ENCODE measurements around the gene SLC41A3.

Gene SLC41A3

GRCh38 chr3:126063358-126063965 is 20.5 kb downstream of the SLC41A3 start:
- Mint-ChIP-seq H3K9me3 (no peaks in the 10 kb centered on the region), H3K4me3 (no peak overlapping the region), H3K27ac (peak overlapping the region; percentile 19), H3K36me3 (ENCODE audit: low read depth) (peaks cover 4% of the 10 kb centered on the region), H3K27me3 (no peaks in the 10 kb centered on the region), H3K4me1 (peaks cover 7% of the 10 kb centered on the region)
- DNase-seq, result no peak
- ATAC-seq, result no peak

DNA sequence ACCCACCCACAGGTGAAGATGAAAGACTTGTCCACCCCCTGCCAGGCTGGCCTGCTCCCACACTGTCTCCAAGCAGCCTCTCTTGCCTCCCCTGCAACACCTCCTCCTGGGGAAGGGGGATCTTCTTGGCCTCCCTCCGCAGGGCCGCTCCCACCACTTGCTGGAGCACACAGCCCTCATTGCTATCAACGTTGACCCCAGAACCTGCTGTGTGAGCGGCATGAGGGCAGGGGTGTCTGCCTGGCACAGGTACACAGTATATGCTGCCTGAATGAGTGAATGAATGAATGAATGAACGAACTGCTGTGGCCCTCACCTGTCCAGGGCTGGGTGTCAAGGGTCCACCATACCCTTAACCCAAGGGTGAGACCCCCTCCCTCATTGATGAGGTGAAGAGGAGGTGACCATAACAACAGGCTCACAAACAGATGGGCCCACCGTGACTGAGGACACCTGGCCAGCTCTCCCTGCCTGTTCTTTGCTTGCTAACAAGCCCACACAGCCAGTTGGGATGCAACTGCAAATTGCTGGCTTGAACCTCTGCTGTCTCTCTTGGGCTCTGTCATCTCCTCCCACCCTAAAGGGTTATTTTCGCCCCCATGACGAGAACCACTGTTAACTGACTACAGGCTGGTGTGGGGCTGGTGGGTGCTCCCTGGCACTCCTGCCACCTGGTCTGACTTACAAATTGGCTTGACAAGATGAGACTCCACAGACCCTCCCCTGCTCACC is 22.5 kb downstream of the SLC41A3 start:
- Mint-ChIP-seq H3K27me3 (no peaks in the 10 kb centered on the region), H3K9me3 (no peaks in the 10 kb centered on the region), H3K36me3 (ENCODE audit: low read depth) (no peaks in the 10 kb centered on the region), H3K4me3 (no peak overlapping the region), H3K27ac (no peak overlapping the region), H3K4me1 (peaks cover 7% of the 10 kb centered on the region)
- no peak for ATAC-seq
- DNase-seq, result no peak

DNA sequence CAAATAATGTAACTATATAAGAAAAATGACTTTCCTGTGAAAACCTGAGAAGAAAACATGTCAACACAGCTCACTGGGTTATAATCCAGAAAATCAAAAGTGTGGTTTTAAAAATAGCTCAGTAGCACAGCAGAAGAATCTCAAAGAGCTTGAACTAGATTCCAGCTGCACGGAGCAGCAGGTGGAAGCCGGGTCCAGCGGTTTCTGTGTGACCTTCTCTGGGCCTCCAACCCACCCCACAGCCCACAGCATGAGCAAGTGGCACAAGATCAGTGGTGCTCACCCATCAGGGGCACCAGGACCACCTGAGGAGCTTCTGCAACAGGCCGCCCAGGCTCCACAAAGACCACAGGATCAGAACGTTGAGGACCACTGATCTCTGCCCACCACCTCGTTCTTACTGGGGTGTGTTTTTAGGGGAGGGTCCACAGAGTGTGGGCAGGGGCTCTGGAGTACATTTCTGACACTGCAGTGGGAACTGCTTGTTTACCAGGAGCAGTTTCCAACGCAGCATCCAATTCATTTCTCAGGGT is 23.2 kb downstream of the SLC41A3 start:
- Mint-ChIP-seq H3K27me3 (no peaks in the 10 kb centered on the region), H3K4me1 (peaks cover 7% of the 10 kb centered on the region), H3K27ac (no peak overlapping the region), H3K36me3 (ENCODE audit: low read depth) (no peaks in the 10 kb centered on the region), H3K4me3 (no peak overlapping the region), H3K9me3 (no peaks in the 10 kb centered on the region)
- ATAC-seq, result no peak
- no peak for DNase-seq

GRCh38 chr3:126058666-126059065 is 25.3 kb downstream of the SLC41A3 start:
- Mint-ChIP-seq H3K4me3 (no peak overlapping the region), H3K36me3 (ENCODE audit: low read depth) (no peaks in the 10 kb centered on the region), H3K27ac (no peak overlapping the region), H3K27me3 (no peaks in the 10 kb centered on the region), H3K9me3 (no peaks in the 10 kb centered on the region), H3K4me1 (peaks cover 9% of the 10 kb centered on the region)
- DNase-seq, result no peak
- no peak for ATAC-seq

DNA sequence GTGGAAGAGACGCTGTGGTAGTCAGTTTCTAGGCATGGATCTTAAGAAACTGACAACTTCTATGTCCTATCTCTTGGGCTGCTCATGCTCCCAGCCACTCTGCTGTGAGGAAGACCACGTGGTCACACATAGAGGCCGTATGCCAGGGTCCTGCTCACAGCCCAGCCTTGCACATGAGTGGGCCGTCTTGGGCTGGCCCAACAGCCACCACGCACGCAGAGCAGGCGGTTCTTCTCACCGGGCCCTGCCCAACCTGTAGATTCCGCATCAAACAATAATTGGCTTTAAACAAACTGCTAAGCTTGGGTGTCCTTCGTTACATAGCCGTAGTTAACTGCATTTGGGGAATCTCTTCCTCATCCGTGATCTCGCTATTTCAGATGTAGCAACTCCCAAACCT is 26.0 kb downstream of the SLC41A3 start:
- ATAC-seq, result no peak
- Mint-ChIP-seq H3K4me1 (peaks cover 7% of the 10 kb centered on the region), H3K4me3 (no peak overlapping the region), H3K9me3 (no peaks in the 10 kb centered on the region), H3K36me3 (ENCODE audit: low read depth) (no peaks in the 10 kb centered on the region), H3K27me3 (no peaks in the 10 kb centered on the region), H3K27ac (no peak overlapping the region)
- DNase-seq, result no peak

- Mint-ChIP-seq H3K27me3 (no peaks in the 10 kb centered on the region), H3K36me3 (ENCODE audit: low read depth) (no peaks in the 10 kb centered on the region), H3K4me1 (peaks cover 10% of the 10 kb centered on the region), H3K27ac (no peak overlapping the region), H3K4me3 (no peak overlapping the region), H3K9me3 (no peaks in the 10 kb centered on the region)
- ATAC-seq, result no peak
- DNase-seq, result no peak
These were observed 26.5 kb downstream of the SLC41A3 start for GRCh38 chr3:126057501-126057819.

DNA sequence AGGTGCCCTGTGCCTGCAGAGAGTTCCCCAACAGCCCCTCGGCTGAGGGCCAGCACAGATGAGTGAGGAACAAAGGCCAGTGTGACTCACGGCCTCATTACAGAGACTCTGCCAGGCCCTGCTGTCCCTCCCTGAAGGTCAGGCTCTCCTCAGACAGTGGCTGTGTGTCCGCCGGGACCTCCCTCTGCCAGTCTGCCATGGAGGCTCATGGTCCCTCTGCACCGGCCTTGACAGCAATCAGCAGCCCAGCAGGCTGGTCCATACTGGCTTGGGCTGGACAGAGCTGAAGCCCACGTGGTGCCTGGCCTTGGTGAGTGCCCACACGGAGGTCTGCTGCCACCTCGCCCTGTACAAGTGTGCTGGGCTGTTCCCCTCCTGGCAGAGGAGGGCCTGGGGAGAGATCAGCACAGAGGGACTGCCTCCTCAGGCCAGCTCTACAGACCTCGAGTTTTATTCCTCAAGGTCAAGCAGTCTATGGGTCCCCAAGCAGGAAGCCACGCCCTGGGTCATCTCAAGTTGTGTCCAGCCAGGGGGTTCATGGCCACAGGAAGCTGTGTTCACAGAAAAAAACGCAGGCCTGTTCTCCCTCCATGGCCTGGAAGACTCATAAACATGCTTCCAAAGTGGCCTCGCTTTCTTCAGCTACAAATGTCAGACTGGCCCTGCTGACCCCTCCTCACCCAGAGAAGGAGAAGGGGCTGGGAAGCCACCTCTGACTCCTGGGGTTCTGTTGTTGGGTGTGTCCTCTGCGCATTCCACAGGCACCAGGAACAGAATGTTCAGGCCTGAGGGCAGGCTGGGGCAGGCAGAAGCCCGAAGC is 27.0 kb downstream of the SLC41A3 start:
- Mint-ChIP-seq H3K36me3 (ENCODE audit: low read depth) (no peaks in the 10 kb centered on the region), H3K9me3 (no peaks in the 10 kb centered on the region), H3K27ac (no peak overlapping the region), H3K27me3 (no peaks in the 10 kb centered on the region), H3K4me3 (no peak overlapping the region), H3K4me1 (peaks cover 14% of the 10 kb centered on the region)
- ATAC-seq, result no peak
- DNase-seq, result no peak

GRCh38 chr3:126056088-126056487 is 27.8 kb downstream of the SLC41A3 start:
- Mint-ChIP-seq H3K9me3 (no peaks in the 10 kb centered on the region), H3K27ac (no peak overlapping the region)
- ATAC-seq, result no peak

GRCh38 chr3:126054870-126055269 is 29.1 kb downstream of the SLC41A3 start:
- DNase-seq (no peak), ATAC-seq (no peak)
- Mint-ChIP-seq H3K4me1 (peaks cover 14% of the 10 kb centered on the region), H3K27me3 (no peaks in the 10 kb centered on the region), H3K27ac (no peak overlapping the region), H3K36me3 (ENCODE audit: low read depth) (no peaks in the 10 kb centered on the region), H3K4me3 (no peak overlapping the region), H3K9me3 (no peaks in the 10 kb centered on the region)

More at GRCh38 chr3:126056088-126056487, 27.8 kb downstream of the SLC41A3 start:
- Mint-ChIP-seq H3K4me1 (peaks cover 14% of the 10 kb centered on the region), H3K4me3 (no peak overlapping the region), H3K36me3 (ENCODE audit: low read depth) (no peaks in the 10 kb centered on the region), H3K27me3 (no peaks in the 10 kb centered on the region)
- DNase-seq, result no peak

- Mint-ChIP-seq H3K36me3 (ENCODE audit: low read depth) (no peaks in the 10 kb centered on the region), H3K9me3 (no peaks in the 10 kb centered on the region), H3K4me3 (no peak overlapping the region), H3K4me1 (peaks cover 14% of the 10 kb centered on the region), H3K27ac (no peak overlapping the region), H3K27me3 (no peaks in the 10 kb centered on the region)
- peak; percentile 34 for ATAC-seq
- DNase-seq, result no peak
These were observed 29.9 kb downstream of the SLC41A3 start for GRCh38 chr3:126053949-126054569.

DNA sequence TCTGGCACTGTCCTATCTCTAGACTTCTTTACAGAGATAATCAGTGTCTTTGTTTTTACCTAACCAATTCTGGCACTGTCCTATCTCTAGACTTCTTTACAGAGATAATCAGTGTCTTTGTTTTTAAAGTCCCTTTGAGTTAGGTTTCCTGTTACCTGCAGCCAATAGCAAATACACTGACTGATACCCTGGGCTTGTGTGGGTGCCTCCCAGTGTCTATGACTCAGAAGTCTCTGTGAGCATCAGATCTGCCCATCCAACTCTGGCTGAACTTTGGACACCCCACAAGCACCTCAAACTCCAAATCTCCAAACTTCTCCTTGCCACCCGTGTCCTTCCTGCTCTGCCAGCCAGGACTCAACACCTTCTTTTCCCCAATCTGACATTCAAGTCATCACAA is 30.4 kb downstream of the SLC41A3 start:
- Mint-ChIP-seq H3K9me3 (no peaks in the 10 kb centered on the region), H3K36me3 (ENCODE audit: low read depth) (no peaks in the 10 kb centered on the region), H3K27me3 (no peaks in the 10 kb centered on the region), H3K27ac (no peak overlapping the region), H3K4me1 (peaks cover 14% of the 10 kb centered on the region), H3K4me3 (no peak overlapping the region)
- ATAC-seq, result peak; percentile 47
- DNase-seq, result no peak

DNA sequence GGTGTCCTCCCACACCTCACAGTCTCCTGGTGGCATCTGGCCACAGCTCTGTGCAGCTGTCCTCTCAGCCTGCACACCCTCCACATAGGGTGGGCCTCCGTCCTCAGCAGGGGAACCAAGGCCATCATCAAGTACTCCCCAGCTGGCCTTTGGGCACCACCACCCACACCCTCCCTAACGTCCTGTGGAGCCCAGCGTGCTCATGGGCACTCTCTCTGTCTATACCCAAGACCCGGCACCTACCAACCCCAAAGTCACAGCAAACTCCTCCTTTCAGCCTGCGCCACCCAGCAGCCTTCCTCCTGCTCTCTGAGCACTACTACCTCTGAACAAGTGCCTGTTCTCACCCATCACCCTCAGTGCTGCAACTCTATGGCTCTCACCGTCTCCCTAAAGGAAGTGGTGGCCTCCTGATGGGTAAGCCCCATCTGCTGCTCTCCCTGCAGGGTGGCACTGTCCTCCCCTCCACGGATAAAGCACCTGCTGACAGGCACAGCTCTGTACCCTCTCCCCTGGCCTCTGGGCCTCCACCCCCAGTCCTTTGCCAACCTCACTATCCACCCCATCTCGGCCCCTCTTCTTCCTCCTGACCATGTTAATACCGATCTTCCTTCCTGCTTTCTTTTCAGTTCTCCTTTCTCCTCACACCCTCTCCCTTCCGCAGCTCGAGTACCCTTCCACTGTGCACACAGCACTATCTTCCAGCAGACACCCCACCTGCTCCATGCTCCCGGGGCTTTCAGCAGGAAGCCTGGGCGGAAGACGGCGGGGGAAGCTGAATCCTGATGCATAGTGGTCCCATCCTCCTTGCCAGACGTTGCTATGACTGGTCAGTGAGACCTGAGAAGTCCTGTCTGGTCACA is 31.5 kb downstream of the SLC41A3 start:
- ATAC-seq, result peak; percentile 18
- no peaks in the 10 kb centered on the region for H3K36me3 Mint-ChIP-seq (ENCODE audit: low read depth)
- no peaks in the 10 kb centered on the region for H3K27me3 Mint-ChIP-seq
- H3K9me3 Mint-ChIP-seq, result no peaks in the 10 kb centered on the region
- H3K4me1 Mint-ChIP-seq, result peaks cover 14% of the 10 kb centered on the region
- H3K27ac Mint-ChIP-seq, result no peak overlapping the region
- no peak overlapping the region for H3K4me3 Mint-ChIP-seq
- no peak for DNase-seq

- H3K36me3 Mint-ChIP-seq (ENCODE audit: low read depth), result no peaks in the 10 kb centered on the region
These were observed 32.2 kb downstream of the SLC41A3 start for GRCh38 chr3:126051741-126052140.

GRCh38 chr3:126051234-126051633 is 32.7 kb downstream of the SLC41A3 start:
- no peak overlapping the region for H3K4me3 Mint-ChIP-seq
- H3K4me1 Mint-ChIP-seq, result peaks cover 14% of the 10 kb centered on the region
- H3K9me3 Mint-ChIP-seq, result no peaks in the 10 kb centered on the region
- H3K27me3 Mint-ChIP-seq, result no peaks in the 10 kb centered on the region
- H3K36me3 Mint-ChIP-seq (ENCODE audit: low read depth), result peaks cover 3% of the 10 kb centered on the region
- no peak overlapping the region for H3K27ac Mint-ChIP-seq
- no peak for DNase-seq
- no peak for ATAC-seq

More at GRCh38 chr3:126051741-126052140, 32.2 kb downstream of the SLC41A3 start:
- Mint-ChIP-seq H3K4me1 (peaks cover 14% of the 10 kb centered on the region), H3K9me3 (no peaks in the 10 kb centered on the region), H3K27me3 (no peaks in the 10 kb centered on the region), H3K27ac (no peak overlapping the region), H3K4me3 (no peak overlapping the region)
- ATAC-seq (no peak), DNase-seq (no peak)
